GM18502 (cell line): ENCODE measurements around the gene ABCG5.

Experiments
- ATAC-seq: cut with Tn5 transposase; IDR thresholded peaks from one replicate; pipeline ENCODE4 v1.9.1; 2021; ENCODE audit warnings: mild to moderate bottlenecking; ENCODE audit not compliant: unreplicated experiment, poor library complexity

Gene ABCG5

DNA sequence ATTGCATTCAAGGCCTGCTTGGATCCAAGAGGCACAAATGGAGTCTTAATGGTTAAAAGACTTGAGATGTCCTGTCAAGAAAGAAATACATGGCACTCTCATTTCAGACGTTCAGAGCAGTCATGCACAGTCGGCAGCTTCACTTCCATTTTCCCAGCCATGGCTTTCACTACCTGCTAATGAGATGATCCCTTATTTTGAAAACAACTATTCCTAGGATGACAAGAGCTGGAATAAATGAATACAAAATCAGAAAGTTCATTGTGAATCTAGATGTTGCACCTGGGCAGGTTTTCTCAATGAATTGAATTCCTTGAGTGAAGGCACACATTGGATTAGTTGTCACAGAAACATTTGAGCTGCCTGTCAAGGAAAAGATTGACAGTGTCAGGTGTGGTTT is 25.7 kb downstream of the ABCG5 start:
- no peak for ATAC-seq

DNA sequence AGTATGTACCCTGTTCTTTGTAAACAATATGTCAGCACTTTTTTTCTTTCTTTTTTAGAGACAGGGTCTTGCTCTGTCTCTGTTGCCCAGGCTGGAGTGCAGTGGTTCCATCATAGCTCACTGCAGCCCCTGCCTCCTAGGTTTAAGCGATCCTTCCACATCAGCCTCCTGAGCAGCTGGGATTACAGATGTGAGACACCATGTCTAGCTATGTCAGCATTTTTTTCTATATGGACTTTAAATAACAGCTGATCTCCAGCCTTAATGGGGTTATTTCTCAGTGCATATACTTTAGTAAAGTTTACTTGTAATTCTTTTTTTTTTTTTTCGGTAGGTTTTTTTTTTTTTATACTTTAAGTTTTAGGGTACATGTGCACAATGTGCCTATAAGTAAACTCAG is 26.6 kb downstream of the ABCG5 start:
- ATAC-seq, result no peak

DNA sequence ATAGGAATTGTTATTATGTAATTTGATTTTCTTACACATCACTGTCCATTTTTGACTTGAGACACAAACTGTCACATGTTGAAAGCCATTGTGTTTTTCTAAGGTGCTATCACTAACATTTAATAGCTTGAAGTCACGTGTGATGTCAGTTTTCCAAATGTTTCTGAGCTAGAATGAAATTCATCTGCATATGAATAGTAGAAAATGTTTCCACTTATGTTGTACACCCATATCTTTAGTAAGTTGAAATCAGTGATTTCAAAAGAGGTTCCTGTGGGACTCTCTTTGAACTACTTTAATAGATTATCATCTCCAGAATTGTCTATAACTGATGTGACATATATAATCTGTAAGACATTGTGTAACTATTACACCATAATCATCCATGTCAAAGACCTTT is 27.8 kb downstream of the ABCG5 start:
- no peak for ATAC-seq

DNA sequence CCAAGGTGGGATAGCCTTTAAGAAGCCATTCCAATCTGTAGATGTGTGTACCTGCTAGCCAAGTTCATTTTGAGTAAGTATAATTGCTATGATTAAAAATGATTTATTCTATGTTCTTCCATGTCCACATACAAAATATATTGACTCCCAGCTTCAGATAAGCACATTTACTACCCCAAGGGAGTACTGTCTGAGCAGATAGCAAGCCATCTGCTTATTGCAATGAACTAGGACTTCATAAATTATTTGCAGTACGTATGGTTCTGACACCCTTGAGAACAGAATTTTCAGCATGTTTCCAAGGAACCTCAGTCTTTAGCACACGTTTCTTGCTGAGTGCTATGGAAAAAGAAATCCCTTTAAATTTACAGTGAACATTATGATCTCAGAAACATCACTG is 28.2 kb downstream of the ABCG5 start:
- no peak for ATAC-seq

DNA sequence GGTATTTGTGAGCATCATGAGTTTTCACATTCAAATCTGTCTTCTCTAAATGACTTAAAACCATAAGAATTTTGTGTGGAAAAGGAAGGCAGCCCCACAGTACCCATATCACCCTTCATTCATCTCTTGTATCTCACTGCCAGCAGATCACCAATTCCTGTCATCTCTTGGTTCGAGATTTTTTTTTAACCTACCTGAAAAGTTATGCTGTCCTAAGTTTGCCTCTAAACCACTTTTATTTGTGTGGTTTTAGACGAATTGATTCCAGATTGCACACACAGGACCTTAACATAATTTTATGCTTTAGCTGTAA is 32.0 kb downstream of the ABCG5 start:
- ATAC-seq, result no peak

DNA sequence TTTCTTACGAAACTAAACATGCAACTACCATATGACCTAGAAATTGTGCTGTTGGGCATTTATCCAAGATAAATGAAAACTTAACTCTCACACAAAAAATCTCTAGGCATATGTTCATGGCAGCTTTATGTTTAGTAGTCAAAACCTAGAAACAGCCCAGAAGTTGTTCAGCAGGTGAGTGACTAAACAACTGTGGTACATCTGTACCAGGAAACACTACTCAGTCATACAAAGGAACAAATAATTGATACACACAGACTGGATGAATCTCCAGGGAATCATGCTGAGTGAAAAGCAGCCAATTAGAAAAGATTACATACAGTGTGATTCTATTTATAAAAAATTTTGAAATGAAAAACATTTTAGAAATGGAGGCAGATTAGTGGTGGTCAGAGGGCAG is 35.5 kb downstream of the ABCG5 start:
- no peak for ATAC-seq

DNA sequence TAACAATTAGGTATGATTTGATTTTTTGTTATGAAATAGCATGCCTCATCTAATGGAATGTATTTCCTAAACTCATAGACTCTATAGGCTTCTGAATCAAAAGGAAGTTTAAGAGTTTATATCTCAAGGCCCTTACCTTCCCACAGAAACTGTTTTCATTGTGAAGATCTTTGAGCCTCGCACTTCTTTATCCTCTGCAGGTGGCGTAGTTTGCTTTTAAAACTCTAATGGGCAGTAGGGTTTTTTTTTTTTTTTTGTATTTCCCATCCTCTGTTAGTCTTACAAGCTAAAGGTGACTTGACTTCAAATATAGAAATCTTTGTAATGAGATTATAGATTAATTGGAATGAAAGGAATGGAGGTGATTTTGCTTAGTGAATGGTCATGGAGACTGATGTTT is 36.5 kb downstream of the ABCG5 start:
- no peak for ATAC-seq

DNA sequence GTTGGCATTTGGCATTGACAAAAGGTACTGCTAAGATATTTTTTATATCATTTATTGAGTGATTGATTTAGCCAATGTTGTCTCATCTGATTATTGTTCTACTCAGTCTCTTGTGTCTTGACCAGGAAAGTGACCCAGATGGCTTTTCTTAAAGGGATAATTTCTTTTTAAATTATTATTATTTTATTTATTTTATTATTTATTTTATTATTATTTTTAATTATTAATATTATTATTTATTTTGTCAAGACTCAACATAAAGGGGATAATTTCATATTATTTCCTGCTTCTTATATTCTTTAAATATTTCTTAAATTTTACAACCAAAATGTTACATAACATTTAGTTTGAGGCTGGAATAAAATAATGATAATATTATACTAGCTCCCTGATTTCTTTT is 37.7 kb downstream of the ABCG5 start:
- ATAC-seq, result no peak

DNA sequence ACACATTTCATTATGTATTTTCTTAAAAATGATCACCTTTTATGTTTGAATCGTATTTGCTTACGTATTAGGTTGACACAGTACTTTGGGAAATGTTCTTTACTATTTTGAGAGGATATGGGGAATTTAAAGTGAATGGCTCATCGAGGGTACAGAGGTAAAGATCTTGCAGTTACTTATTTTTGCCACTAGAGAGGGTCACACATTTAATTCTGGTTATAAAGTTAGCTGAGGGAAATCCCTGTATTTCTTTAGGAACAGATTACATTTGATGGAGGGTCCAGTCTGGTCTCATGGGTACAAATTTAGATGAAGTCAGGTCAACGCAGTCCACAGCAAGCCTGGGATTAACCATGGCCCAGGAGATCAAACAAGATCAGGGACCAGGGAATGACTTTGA is 40.3 kb downstream of the ABCG5 start:
- no peak for ATAC-seq

DNA sequence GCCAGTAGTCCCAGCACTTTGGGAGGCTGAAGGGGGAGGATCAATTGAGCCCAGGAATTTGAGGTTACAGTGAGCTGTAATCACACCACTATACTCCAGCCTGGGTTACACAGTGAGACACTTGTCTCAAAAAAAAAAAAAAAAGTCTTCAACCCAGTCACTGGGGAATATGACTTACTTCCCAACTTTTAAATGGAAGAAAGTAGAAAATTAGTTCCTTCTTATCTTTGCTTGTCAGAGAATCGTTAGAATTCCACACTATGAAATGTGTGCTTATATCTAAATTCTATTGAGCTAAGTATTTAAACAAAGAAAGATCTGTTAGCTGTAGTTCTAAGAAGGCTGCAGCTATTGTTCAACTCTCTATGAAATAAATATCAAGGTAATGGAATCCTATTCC is 42.4 kb downstream of the ABCG5 start:
- no peak for ATAC-seq

DNA sequence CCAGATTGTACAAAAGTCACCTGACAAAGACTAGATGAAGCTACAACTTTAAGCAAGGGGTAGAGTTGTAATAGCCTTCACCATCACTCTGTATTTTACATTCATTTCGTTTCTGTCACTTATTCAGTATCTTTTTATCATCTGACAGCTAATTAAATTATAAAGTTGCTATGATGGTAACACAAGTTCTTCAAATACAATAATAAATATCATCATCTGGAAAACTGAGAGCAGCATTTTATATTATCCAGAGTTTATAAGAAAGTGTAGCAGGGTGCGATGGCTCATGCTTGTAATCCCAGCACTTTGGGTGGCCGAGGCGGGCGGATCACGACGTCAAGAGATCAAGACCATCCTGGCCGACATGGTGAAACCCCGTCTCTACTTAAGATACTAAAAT is 43.7 kb downstream of the ABCG5 start:
- ATAC-seq, result no peak

DNA sequence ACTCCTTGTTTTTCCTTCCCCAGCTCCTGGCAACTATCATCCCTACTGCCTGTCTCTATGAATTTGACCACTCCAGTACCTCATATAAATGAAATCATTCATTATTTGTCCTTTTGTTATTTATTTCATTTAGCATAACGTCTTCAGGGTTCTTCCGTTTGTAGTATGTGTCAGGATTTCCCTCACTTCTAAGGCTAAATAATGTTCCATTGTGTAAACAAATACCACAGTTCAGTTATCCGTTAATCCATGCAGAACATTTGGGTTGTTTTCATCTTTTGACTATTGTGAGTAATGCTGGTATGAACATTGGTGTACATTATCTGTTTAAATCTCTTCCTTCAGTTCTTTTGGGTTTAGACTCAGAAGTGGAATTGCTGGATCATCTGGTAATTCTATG is 46.0 kb downstream of the ABCG5 start:
- ATAC-seq, result no peak

DNA sequence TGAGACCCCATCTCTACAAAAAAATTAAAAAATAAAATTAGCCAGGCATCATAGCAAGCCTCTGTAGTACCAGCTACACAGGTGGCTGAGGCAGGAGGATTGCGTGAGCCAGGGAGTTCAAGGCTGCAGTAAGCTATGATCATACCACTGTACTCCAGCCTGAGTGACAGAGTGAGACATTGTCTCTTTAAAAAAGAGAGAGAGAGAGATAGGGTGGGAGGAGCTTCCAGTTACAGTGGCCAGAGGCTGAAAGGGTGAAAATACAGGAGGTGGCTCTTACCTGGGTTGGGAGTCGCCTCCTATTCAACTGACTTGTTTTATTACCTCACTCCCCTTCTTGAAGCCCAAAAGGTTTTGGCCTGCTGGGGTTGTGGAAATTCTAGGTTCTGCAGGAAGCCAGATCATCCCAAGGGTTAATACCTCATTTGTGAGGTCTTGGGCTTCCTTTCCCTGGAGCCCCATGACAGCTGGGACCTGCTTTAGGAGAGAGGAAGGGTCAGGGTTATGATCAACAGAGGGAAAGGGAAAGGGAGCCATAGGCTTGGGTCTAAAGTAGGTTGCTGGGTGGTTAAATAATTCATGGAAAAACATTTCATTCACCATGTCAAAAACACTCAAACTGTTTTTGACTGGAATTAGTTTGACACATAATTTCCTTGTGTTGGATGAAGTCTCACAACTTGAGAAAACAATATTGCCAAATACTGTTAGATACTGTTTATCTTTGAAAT is 47.4 kb downstream of the ABCG5 start:
- no peak for ATAC-seq

DNA sequence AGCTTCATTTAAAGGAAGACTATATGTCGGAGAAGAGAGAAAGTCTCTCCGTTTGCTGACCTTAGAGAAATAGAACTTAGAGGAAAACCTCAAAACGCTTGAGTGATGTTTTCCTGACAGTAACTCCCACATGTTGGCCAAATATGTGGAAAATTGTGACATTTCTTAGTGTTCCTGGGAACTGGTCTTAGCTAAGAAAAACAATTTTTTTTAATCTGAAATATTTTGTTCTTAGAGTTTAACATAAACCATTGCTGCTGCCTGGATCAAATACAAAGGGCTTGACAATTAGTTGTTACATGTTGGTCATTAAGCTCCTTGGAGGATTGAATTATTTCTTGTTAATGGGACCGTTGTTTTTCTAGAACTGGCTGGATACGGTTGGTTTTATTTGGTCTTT is 48.5 kb downstream of the ABCG5 start:
- no peak for ATAC-seq

DNA sequence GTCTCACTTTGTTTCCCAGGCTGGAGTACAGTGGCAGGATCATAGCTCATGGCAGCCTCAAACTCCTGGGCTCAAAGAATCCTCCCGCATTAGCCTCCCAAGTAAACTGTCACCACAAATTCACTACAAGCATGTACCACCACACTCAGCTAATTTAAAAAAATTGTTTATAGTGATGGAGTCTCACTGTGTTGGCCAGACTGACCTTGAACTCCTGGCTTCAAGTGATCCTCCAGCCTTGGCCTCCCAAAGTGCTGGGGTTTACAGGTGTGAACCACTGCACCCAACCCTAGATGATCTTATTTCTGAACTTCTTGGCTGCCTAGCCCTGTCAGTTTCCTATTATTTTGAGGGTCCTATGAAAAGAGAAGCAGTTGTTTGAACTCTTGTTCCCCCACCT is 50.0 kb downstream of the ABCG5 start:
- ATAC-seq, result no peak

DNA sequence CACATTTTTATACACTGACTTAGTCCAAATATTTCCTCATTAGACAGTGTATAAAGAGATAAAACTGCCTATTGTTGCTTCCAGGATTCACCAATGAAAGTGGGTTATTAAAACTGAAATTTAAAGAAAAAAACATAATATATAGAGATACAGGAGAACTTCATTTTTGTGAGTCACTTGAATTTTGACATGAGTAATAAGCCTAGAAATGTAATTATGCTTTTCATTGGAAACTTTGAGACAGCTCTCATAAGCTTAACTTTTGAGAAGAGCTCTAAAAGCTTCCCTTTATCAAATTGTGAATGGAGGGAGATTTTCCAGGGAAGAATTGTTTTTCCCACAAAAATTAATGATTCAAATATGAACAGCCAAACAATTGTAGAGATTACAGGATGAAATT is 50.7 kb downstream of the ABCG5 start:
- no peak for ATAC-seq

DNA sequence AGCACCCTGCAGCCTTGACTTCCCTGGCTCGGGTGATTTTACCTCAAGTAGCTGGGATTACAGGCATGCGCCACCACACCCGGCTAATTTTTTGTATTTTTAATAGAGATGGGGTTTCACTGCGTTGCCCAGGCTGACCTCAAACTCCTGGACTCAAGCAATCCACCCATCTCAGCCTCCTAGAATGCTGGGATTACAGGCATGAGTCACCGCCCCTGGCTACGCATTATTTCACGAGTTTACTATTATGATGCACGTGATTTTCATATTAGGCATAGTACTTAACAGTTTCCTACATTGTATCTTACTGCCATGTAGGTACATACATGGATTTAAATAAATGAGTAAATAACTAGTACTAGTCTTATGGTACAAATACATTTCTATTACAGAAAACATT is 60.4 kb downstream of the ABCG5 start:
- ATAC-seq, result no peak

DNA sequence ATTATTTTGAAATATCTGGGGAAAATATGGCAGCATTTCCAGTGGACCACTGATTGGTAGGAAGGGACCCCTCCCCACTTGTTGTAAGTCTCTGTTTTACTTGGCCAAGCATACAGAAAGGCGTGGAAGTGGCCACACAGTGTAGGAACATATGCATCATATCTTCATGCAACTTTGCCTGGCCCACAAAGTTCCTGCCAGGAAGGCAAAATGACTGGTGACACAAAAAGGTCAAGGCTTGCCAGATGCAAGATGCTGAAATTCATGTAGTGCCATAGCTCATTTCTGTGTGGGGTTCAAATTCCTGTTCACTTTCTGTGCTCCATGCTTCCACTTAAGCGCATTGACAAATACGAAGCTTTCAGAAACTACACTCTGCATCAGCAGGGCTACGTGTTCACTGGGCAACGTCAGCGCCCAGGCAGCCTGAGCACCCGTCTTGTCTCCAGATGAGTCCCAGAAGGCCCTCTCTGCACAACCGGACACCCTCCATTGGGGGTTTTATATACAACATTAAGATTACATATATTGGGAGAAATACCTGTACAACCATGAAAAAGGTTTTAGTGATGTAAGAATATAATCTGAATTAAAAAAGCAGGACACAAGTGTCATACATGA is 61.2 kb downstream of the ABCG5 start:
- no peak for ATAC-seq

DNA sequence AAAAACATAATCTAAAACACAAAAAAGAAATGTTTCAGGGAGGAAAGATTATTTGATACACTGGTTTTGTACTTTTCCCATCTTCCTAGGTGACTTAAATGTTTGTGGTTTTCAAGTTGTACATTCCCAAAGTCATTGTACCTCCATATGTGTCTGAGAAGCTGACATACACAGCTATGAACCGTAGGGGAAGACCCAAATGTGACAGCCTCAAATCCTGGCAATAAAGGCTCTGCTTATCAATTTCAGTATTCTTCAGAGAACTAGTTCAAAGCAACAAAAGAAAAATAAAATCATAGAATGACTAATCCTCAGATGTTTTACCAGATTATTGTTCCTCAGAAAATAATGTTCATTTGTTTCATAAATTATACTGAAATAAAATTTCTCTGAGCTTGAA is 62.3 kb downstream of the ABCG5 start:
- no peak for ATAC-seq

DNA sequence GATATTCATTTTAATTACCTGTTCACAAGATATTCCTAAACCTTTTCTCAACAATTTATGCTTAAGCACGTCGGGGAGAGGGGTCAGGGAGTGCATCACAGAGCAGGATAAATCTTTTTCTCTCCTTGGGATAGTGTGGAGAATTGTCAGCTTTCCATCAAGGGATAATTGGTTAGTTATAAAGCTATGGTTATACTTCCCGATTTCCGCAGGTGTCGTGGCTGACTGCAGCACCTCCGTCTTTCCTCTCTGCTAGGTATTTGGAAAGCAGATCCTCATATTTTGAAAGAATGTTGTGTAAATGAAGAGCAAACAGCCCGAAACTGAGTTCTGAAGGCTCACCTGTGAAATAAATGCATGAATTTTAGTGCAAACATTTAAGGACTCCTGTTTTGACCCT is 64.0 kb downstream of the ABCG5 start:
- ATAC-seq, result no peak

DNA sequence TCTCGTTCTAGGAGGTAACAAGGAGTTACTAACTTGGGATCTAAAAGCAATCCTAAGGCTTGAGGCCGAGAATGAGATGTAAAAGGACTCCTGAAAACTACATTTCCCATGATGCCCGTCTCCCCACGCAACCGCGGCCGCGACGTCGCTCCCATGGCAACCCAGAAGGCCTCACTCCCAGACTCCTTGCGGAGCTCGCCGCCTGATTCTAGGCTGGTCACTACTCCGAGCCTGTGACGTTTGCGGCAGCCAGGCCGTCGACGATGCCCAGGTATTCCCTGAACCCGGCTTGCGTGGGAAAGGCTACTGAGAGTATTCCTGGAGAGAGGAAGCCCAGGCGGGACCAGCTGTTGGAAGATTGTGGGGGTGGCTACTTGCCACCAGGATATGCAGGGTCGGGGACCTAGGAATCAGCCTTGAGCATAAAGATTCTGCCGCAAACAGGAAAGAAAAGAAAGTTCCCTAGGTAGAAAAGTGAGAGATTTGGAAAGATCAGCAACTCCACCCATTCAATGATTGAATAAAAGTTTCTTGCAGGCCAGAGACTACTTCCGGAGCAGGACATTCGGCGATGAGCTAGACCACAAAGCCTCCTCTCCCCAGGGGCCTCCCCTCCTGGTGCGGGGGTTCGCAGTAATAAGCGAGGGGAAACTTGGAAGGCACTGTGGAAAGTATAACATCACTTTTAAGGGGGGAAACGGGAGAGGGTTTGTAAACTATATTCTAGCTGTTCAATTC is 64.6 kb downstream of the ABCG5 start, which contains the start of gene DYNC2LI1:
TSS of gene DYNC2LI1 (plus strand) at position 164 of the 738 bp plus-strand sequence. CDS start at position 264, 100 bp downstream.
- peak; percentile 100 for ATAC-seq

DNA sequence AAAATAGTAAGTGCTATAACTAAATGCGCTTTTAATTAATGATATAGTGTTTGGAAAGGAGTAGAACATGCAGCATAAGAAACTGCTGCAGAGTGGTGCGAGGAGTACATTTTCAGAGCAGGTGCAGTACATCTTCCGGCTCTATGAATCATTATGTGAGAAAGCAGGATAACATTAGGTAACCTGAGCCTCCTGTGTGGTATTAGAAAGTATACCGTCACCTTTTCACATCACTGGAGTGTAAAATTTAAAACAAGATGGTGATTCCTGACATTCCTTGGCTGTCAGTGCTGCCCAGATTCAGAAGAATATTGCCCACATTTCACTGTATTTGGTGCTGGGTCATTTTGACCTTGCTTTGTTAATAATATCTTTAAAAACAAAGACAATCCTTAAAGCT is 72.6 kb downstream of the ABCG5 start:
- ATAC-seq, result no peak
